GM19238 (cell line): ENCODE data around the gene HS3ST3A1.
"Not testable (repeated sequence)": the region's sequence is repeated elsewhere in the genome, so short reads cannot be mapped to it uniquely, and the experiment has no call there.

Experiments
- DNase-seq: peaks from one replicate; pipeline ENCODE4 v3.0.0; 2011; ENCODE audit warnings: low spot score; ENCODE audit not compliant: insufficient read length

HS3ST3A1 gene

GRCh38 chr17:13575922-13576419 is 25.8 kb downstream of the HS3ST3A1 start:
- DNase-seq = no peak

- DNase-seq = no peak
Measured at GRCh38 chr17:13575466-13575865, 26.3 kb downstream of the HS3ST3A1 start.

GRCh38 chr17:13572581-13572980 is 29.1 kb downstream of the HS3ST3A1 start:
- no peak for DNase-seq

GRCh38 chr17:13569398-13570123 is 32.2 kb downstream of the HS3ST3A1 start:
- no peak for DNase-seq

- DNase-seq = no peak
Measured at GRCh38 chr17:13568582-13569397, 32.9 kb downstream of the HS3ST3A1 start.

- DNase-seq = no peak
Measured at GRCh38 chr17:13563866-13564265, 37.9 kb downstream of the HS3ST3A1 start.

- DNase-seq = no peak
Measured at GRCh38 chr17:13562271-13562800, 39.4 kb downstream of the HS3ST3A1 start.

- DNase-seq = no peak
Measured at GRCh38 chr17:13561606-13562270, 40.0 kb downstream of the HS3ST3A1 start.

- DNase-seq = no peak
Measured at GRCh38 chr17:13560935-13561334, 40.8 kb downstream of the HS3ST3A1 start.

- no peak for DNase-seq
Measured at GRCh38 chr17:13558588-13558987, 43.1 kb downstream of the HS3ST3A1 start.

GRCh38 chr17:13557077-13557476 is 44.7 kb downstream of the HS3ST3A1 start:
- no peak for DNase-seq

- no peak for DNase-seq
Measured at GRCh38 chr17:13554231-13554630, 47.5 kb downstream of the HS3ST3A1 start.

- DNase-seq = no peak
Measured at GRCh38 chr17:13550291-13550690, 51.4 kb downstream of the HS3ST3A1 start.

- not testable (repeated sequence) for DNase-seq
Measured at GRCh38 chr17:13548576-13548975, 53.2 kb downstream of the HS3ST3A1 start.

- DNase-seq = no peak
Measured at GRCh38 chr17:13546851-13547250, 54.9 kb downstream of the HS3ST3A1 start.

- no peak for DNase-seq
Measured at GRCh38 chr17:13545941-13546340, 55.8 kb downstream of the HS3ST3A1 start.

- no peak for DNase-seq
Measured at GRCh38 chr17:13544765-13545164, 57.0 kb downstream of the HS3ST3A1 start.

- no peak for DNase-seq
Measured at GRCh38 chr17:13544292-13544691, 57.4 kb downstream of the HS3ST3A1 start.

- DNase-seq = no peak
Measured at GRCh38 chr17:13542636-13543035, 59.1 kb downstream of the HS3ST3A1 start.

- no peak for DNase-seq
Measured at GRCh38 chr17:13541032-13541480, 60.7 kb downstream of the HS3ST3A1 start.

- DNase-seq = no peak
Measured at GRCh38 chr17:13540546-13540945, 61.2 kb downstream of the HS3ST3A1 start.

GRCh38 chr17:13539421-13539820 is 62.3 kb downstream of the HS3ST3A1 start:
- no peak for DNase-seq
